ENCODE data around the gene ENPP3. TPM values are rescaled to one million over a fixed set of nuclear protein-coding genes. Genes with fewer than 3 reads are reported as not detected.
"Not testable (repeated sequence)": the region's sequence is repeated elsewhere in the genome, so short reads cannot be mapped to it uniquely, and the experiment has no call there.

ENPP3 gene
- total and polyA plus RNA-seq, 2 of the 13 experiments (the other 11 are each of a cell fraction or from before 2014, with no cell fraction given): 40.0 to 75.4 TPM

- no peak for TF ChIP-seq CSRNP2 (CRISPR knock-in tag; conservative IDR thresholded peaks at IDR 0.05; ENCODE audit: low read depth)
- no peak for TF ChIP-seq DNMT1 (CRISPR knock-in tag; IDR thresholded peaks at IDR 0.05)
Measured at GRCh38 chr6:131694832-131695426, 57.8 kb downstream of the ENPP3 start (continued).

- Histone ChIP-seq H3K4me1 (ENCODE audit: insufficient read depth, low read length) (no peaks in the 10 kb centered on the region), H3K4me2 (ENCODE audit: low read depth, low read length) (no peak overlapping the region), H2AFZ (ENCODE audit: low read length) (no peak overlapping the region), H3K27ac (ENCODE audit: extremely low read length, insufficient read depth, low read length) (no peak overlapping the region), H3K36me3 (replicated peaks in 1 of 2; ENCODE audit: control insufficient read depth in 1 of 2, insufficient read depth in 2 of 2, low read length in 2 of 2) (peaks cover 17 to 40% of the 10 kb centered on the region in 2 experiments), H3K9ac (ENCODE audit: insufficient read depth, low read depth, low read length) (no peak overlapping the region), H3K9me3 (ENCODE audit: low read length) (no peaks in the 10 kb centered on the region), H3K27me3 (ENCODE audit: control insufficient read depth in 1 of 2, insufficient read depth in 2 of 2, low read length in 2 of 2) (no peaks in the 10 kb centered on the region), H3K79me2 (ENCODE audit: insufficient read depth, low read length) (no peaks in the 10 kb centered on the region), H4K20me1 (ENCODE audit: insufficient read depth, low read length) (no peaks in the 10 kb centered on the region), H3K4me3 (replicated peaks in 1 of 3; ENCODE audit: insufficient read depth in 1 of 3, low read depth in 2 of 3, low read length in 3 of 3) (no peak overlapping the region)
- over 99% methylated on average over 7 of the region's 7 CpGs for WGBS (ENCODE audit: low lambda C conversion rate)
- TF ChIP-seq TGIF2 (CRISPR knock-in tag; IDR thresholded peaks at IDR 0.05): no peak
- no peak for TF ChIP-seq MXD1 (CRISPR knock-in tag; IDR thresholded peaks at IDR 0.05)
- in situ Hi-C loops (cut with HindIII; ENCODE audit: extremely low pct_ligation_motif_present, low pct_unique_long_range_greater_than_20kb): loop anchor here (5.0 to 25.0 kb wide), 2 partner anchors 95 to 515 kb away; no protein-coding TSS in a partner anchor
- intact Hi-C loops (cut with micrococcal nuclease; ENCODE audit: unreplicated experiment): loop anchor here (5.0 kb wide), 3 partner anchors 90 to 150 kb away; partner anchors contain the start of gene ENPP1
- FAIRE-seq (no peak), ATAC-seq (no peak), DNase-seq (ENCODE audit: low spot score) (no peak)
- POLR2A ChIA-PET: no interaction called here
- CTCF ChIA-PET (ENCODE audit: low intra/inter-chr PET ratio, low total read pairs): no interaction called here
- BruUV-seq (replicated peaks): no TSS peak
Measured at GRCh38 chr6:131696956-131697355, 59.9 kb downstream of the ENPP3 start.

- H3K9ac ChIP-seq (ENCODE audit: insufficient read depth, low read depth, low read length); H3K27me3 ChIP-seq (ENCODE audit: control insufficient read depth in 1 of 2, insufficient read depth in 2 of 2, low read length in 2 of 2); intact Hi-C loops (cut with micrococcal nuclease; ENCODE audit: unreplicated experiment); POLR2A ChIA-PET; H3K4me3 ChIP-seq (replicated peaks in 1 of 3; ENCODE audit: insufficient read depth in 1 of 3, low read depth in 2 of 3, low read length in 3 of 3); H3K4me1 ChIP-seq (ENCODE audit: insufficient read depth, low read length); H3K4me2 ChIP-seq (ENCODE audit: low read depth, low read length); DNase-seq (ENCODE audit: low spot score); H3K27ac ChIP-seq (ENCODE audit: extremely low read length, insufficient read depth, low read length); H3K79me2 ChIP-seq (ENCODE audit: insufficient read depth, low read length); BruUV-seq (replicated peaks); FAIRE-seq; H4K20me1 ChIP-seq (ENCODE audit: insufficient read depth, low read length); H2AFZ ChIP-seq (ENCODE audit: low read length); H3K9me3 ChIP-seq (ENCODE audit: low read length); CTCF ChIA-PET (ENCODE audit: low intra/inter-chr PET ratio, low total read pairs); in situ Hi-C loops (cut with HindIII; ENCODE audit: extremely low pct_ligation_motif_present, low pct_unique_long_range_greater_than_20kb): not testable (repeated sequence)
- H3K36me3 ChIP-seq (replicated peaks in 1 of 2; ENCODE audit: control insufficient read depth in 1 of 2, insufficient read depth in 2 of 2, low read length in 2 of 2): peaks cover 11 to 19% of the 10 kb centered on the region in 2 experiments
- no CpG with 5 or more reads among the region's 14 CpGs for WGBS (ENCODE audit: low lambda C conversion rate)
- ATAC-seq: peak; percentile 68
Measured at GRCh38 chr6:131700851-131701250, 63.7 kb downstream of the ENPP3 start.

- H3K4me2 ChIP-seq (ENCODE audit: low read depth, low read length); H4K20me1 ChIP-seq (ENCODE audit: insufficient read depth, low read length); intact Hi-C loops (cut with micrococcal nuclease; ENCODE audit: unreplicated experiment); H3K4me1 ChIP-seq (ENCODE audit: insufficient read depth, low read length); H3K79me2 ChIP-seq (ENCODE audit: insufficient read depth, low read length); H2AFZ ChIP-seq (ENCODE audit: low read length); H3K27me3 ChIP-seq (ENCODE audit: control insufficient read depth in 1 of 2, insufficient read depth in 2 of 2, low read length in 2 of 2); POLR2A ChIA-PET; ATAC-seq; H3K9ac ChIP-seq (ENCODE audit: insufficient read depth, low read depth, low read length); CTCF ChIA-PET (ENCODE audit: low intra/inter-chr PET ratio, low total read pairs); H3K36me3 ChIP-seq (replicated peaks in 1 of 2; ENCODE audit: control insufficient read depth in 1 of 2, insufficient read depth in 2 of 2, low read length in 2 of 2); H3K9me3 ChIP-seq (ENCODE audit: low read length); DNase-seq (ENCODE audit: low spot score); FAIRE-seq; in situ Hi-C loops (cut with HindIII; ENCODE audit: extremely low pct_ligation_motif_present, low pct_unique_long_range_greater_than_20kb); H3K4me3 ChIP-seq (replicated peaks in 1 of 3; ENCODE audit: insufficient read depth in 1 of 3, low read depth in 2 of 3, low read length in 3 of 3); H3K27ac ChIP-seq (ENCODE audit: extremely low read length, insufficient read depth, low read length); BruUV-seq (replicated peaks): not testable (repeated sequence)
- WGBS (ENCODE audit: low lambda C conversion rate): no CpG with 5 or more reads among the region's 2 CpGs
Measured at GRCh38 chr6:131703905-131704304, 66.8 kb downstream of the ENPP3 start.
